HCT116 (cell line): ENCODE data around the gene TMEM238L. TPM values are rescaled to one million over a fixed set of nuclear protein-coding genes. Genes with fewer than 3 reads are reported as not detected.

ENCODE experiments used
- ATAC-seq: fragments of 200-7000 bp; cut with Tn5 transposase; 2 replicates; pipeline ENCODE4 v1.9.1; 2020; ENCODE audit warnings: mild to moderate bottlenecking, moderate library complexity
- BruUV-seq: library from RNA; stranded (reverse); fragments of 400-500 nt; replicated peaks from 2 replicates; lab custom pipeline; 2021; lab: Mats Ljungman, UMichigan
- CTCF ChIA-PET: fragments of 300-600 bp; sonication (Branson Sonifier 250); formaldehyde crosslinking; loops from one replicate; lab custom pipeline; 2021; ENCODE audit warnings: antibody characterized with exemption; lab: Charles Lee
- POLR2A ChIA-PET: fragments of 300-600, 350-600 bp; sonication (Branson Sonifier 250); formaldehyde crosslinking; loops from one replicate; lab custom pipeline; 2021; ENCODE audit warnings: antibody characterized with exemption; lab: Charles Lee
- RAD21 ChIA-PET, 2 experiments: fragments of 300-600 bp; sonication (Branson Sonifier 250); formaldehyde crosslinking; loops; one replicate each; lab custom pipeline; 2023; ENCODE audit warnings: low total read pairs in 2 of 2; ENCODE audit not compliant: uncharacterized antibody in 2 of 2, unreplicated experiment in 2 of 2, low non-redundant PET in 1 of 2; lab: Charles Lee
- DNase-seq: peaks from one replicate; pipeline ENCODE4 v3.0.0-alpha.2; 2010; ENCODE audit warnings: low read depth, low spot score
- H2AFZ ChIP-seq: fragments of 200-600 bp; shearing (Covaris generic), sonication (generic); 2 replicates; pipeline ENCODE4 v1.6.1; 2017; ENCODE audit warnings: low read depth, mixed run types, mixed read lengths, antibody characterized with exemption, low read length; ENCODE audit not compliant: poor library complexity, severe bottlenecking
- H3K27ac ChIP-seq: 2 replicates; pipeline ENCODE4 v1.5.1; 2012; ENCODE audit warnings: low read depth, low read length
- H3K27me3 ChIP-seq: fragments of 200-600 bp; sonication (generic); 2 replicates; pipeline ENCODE4 v1.6.1; 2016; ENCODE audit warnings: mixed run types, low read length, mixed read lengths; ENCODE audit not compliant: insufficient read depth
- H3K36me3 ChIP-seq, 2 experiments: fragments of 200-500 bp in 1 of 2; fragments of 200-600 bp in 1 of 2; sonication (Bioruptor generic) in 1 of 2; sonication (generic) in 1 of 2; 2 replicates each; pipeline versions ENCODE4 v1.5.1 to v1.6.1; 2014 to 2016; ENCODE audit warnings: low read length in 2 of 2, inconsistent platforms in 1 of 2, mixed read lengths in 1 of 2, mixed run types in 1 of 2; ENCODE audit not compliant: insufficient read depth in 2 of 2, control insufficient read depth in 1 of 2
- H3K4me1 ChIP-seq, 2 experiments: fragments of 200-600 bp in 1 of 2; sonication (generic) in 1 of 2; 2 replicates each; pipeline versions ENCODE4 v1.5.1 to v1.6.1; 2012 to 2017; ENCODE audit warnings: low read length in 2 of 2, inconsistent platforms in 1 of 2, mild to moderate bottlenecking in 1 of 2, mixed read lengths in 1 of 2, mixed run types in 1 of 2, moderate library complexity in 1 of 2; ENCODE audit not compliant: insufficient read depth in 2 of 2, control insufficient read depth in 1 of 2
- H3K4me2 ChIP-seq: fragments of 200-600 bp; sonication (generic); 2 replicates; pipeline ENCODE4 v1.6.1; 2017; ENCODE audit warnings: mixed run types, low read length, mixed read lengths
- H3K4me3 ChIP-seq, 2 experiments: fragments of 200-600 bp in 1 of 2; sonication (generic) in 1 of 2; replicated peaks in 1 of 2; 2 replicates each; pipeline ENCODE4 v1.5.1; 2011 to 2016; ENCODE audit warnings: low read length in 2 of 2, control low read depth in 1 of 2, low read depth in 1 of 2, mild to moderate bottlenecking in 1 of 2, mixed read lengths in 1 of 2, mixed run types in 1 of 2
- H3K79me2 ChIP-seq: fragments of 200-600 bp; sonication (generic); 2 replicates; pipeline ENCODE4 v1.6.1; 2017; ENCODE audit warnings: mild to moderate bottlenecking, mixed run types, low read length, moderate library complexity, mixed read lengths; ENCODE audit not compliant: insufficient read depth
- H3K9ac ChIP-seq: fragments of 200-600 bp; sonication (generic); 2 replicates; pipeline ENCODE4 v1.6.1; 2016; ENCODE audit warnings: low read length, mixed read lengths
- H3K9me2 ChIP-seq: fragments of 200-600 bp; sonication (generic), shearing (Covaris generic); 2 replicates; pipeline ENCODE4 v1.6.1; 2017; ENCODE audit warnings: mixed run types, mild to moderate bottlenecking, moderate library complexity; ENCODE audit not compliant: insufficient read depth
- H3K9me3 ChIP-seq, 2 experiments: fragments of 200-500 bp in 1 of 2; fragments of 200-600 bp in 1 of 2; sonication (Bioruptor generic) in 1 of 2; sonication (generic) in 1 of 2; 2 replicates each; pipeline ENCODE4 v1.6.1; 2014 to 2017; ENCODE audit warnings: low read length in 2 of 2, mixed read lengths in 2 of 2, inconsistent platforms in 1 of 2, low read depth in 1 of 2, mild to moderate bottlenecking in 1 of 2, mixed run types in 1 of 2, moderate library complexity in 1 of 2; ENCODE audit not compliant: control insufficient read depth in 1 of 2, insufficient read depth in 1 of 2
- H4K20me1 ChIP-seq: fragments of 200-600 bp; sonication (generic), shearing (Covaris generic); 2 replicates; pipeline ENCODE4 v1.6.1; 2017; ENCODE audit warnings: mixed run types, mild to moderate bottlenecking, moderate library complexity; ENCODE audit not compliant: insufficient read depth
- JUND ChIP-seq: IDR thresholded peaks from 2 replicates; pipeline ENCODE4 v1.6.1; 2012
- REST ChIP-seq: IDR thresholded peaks from 2 replicates; pipeline ENCODE4 v1.6.1; 2012; ENCODE audit warnings: low read depth
- SRF ChIP-seq: IDR thresholded peaks from 2 replicates; pipeline ENCODE4 v1.6.1; 2012; ENCODE audit warnings: low read depth
- ZBTB33 ChIP-seq: IDR thresholded peaks from 2 replicates; pipeline ENCODE4 v1.6.1; 2011; ENCODE audit warnings: mild to moderate bottlenecking, low read length, moderate library complexity; ENCODE audit not compliant: insufficient replicate concordance; ENCODE audit errors: extremely low read depth
- intact Hi-C: fragments of 100-400 bp; cut with micrococcal nuclease; formaldehyde crosslinking; loops from 2 replicates; pipeline ENCODE4 v1.10.0; 2022
- total RNA-seq: library from RNA; stranded (reverse); gene quantifications from one replicate; pipeline ENCODE4 v1.2.1, GENCODE V29; 2021; ENCODE audit not compliant: unreplicated experiment

Gene TMEM238L
- total RNA-seq, 1 experiment from 2014 or later, result not detected

GRCh38 chr17:10750210-10750609 lies 53.7 kb downstream of the TMEM238L start:
- Histone ChIP-seq H3K36me3 (no peaks in the 10 kb centered on the region), H3K4me3 (no peak overlapping the region), H3K27me3 (peaks cover 33% of the 10 kb centered on the region), H4K20me1 (no peaks in the 10 kb centered on the region), H3K4me2 (no peak overlapping the region), H2AFZ (no peak overlapping the region), H3K9ac (no peak overlapping the region), H3K9me2 (no peaks in the 10 kb centered on the region), H3K9me3 (no peaks in the 10 kb centered on the region), H3K27ac (no peak overlapping the region), H3K4me1 (no peaks in the 10 kb centered on the region), H3K79me2 (no peaks in the 10 kb centered on the region)
- BruUV-seq, result no TSS peak
- no peak for ATAC-seq
- CTCF ChIA-PET, result interaction anchor here (1.4 kb wide), 1 partner anchor 13 kb away, joined by 3 read pairs; no protein-coding TSS in a partner anchor
- POLR2A ChIA-PET, result no interaction called here
- RAD21 ChIA-PET, result no interaction called here
- DNase-seq, result no peak
- no peak for TF ChIP-seq REST
- no peak for TF ChIP-seq SRF
- TF ChIP-seq JUND, result no peak
- intact Hi-C loops, result no loop called here

- H3K4me2 ChIP-seq, result no peak overlapping the region
- TF ChIP-seq ZBTB33, result no peak
- H3K27me3 ChIP-seq, result peaks cover 36% of the 10 kb centered on the region
- CTCF ChIA-PET, result interaction anchor here (1.2 kb wide), 1 partner anchor 11 kb away, joined by 3 read pairs; no protein-coding TSS in a partner anchor
- no peak overlapping the region for H3K9ac ChIP-seq
- no peaks in the 10 kb centered on the region for H3K4me1 ChIP-seq
- no peaks in the 10 kb centered on the region for H3K9me3 ChIP-seq
- no TSS peak for BruUV-seq
- DNase-seq (no peak), ATAC-seq (no peak)
- H4K20me1 ChIP-seq, result no peaks in the 10 kb centered on the region
- H3K4me3 ChIP-seq, result no peak overlapping the region
- no peaks in the 10 kb centered on the region for H3K9me2 ChIP-seq
- no peak overlapping the region for H2AFZ ChIP-seq
- no peaks in the 10 kb centered on the region for H3K36me3 ChIP-seq
- H3K79me2 ChIP-seq, result no peaks in the 10 kb centered on the region
- RAD21 ChIA-PET, result no interaction called here
- intact Hi-C loops, result no loop called here
- POLR2A ChIA-PET, result no interaction called here
- H3K27ac ChIP-seq, result no peak overlapping the region
Observed at GRCh38 chr17:10748531-10749181, 55.2 kb downstream of the TMEM238L start.
